Measurements from ENCODE around the gene KIF4B. TPM values are rescaled to one million over a fixed set of nuclear protein-coding genes. Genes with fewer than 3 reads are reported as not detected.
A peak's percentile ranks its signal among the peaks of the same experiment; 100 is the strongest.

The KIF4B gene
- total and polyA plus RNA-seq, 2 of the 13 experiments (the other 11 are each of a cell fraction or from before 2014, with no cell fraction given): 0.04 TPM; not detected in 1

DNA sequence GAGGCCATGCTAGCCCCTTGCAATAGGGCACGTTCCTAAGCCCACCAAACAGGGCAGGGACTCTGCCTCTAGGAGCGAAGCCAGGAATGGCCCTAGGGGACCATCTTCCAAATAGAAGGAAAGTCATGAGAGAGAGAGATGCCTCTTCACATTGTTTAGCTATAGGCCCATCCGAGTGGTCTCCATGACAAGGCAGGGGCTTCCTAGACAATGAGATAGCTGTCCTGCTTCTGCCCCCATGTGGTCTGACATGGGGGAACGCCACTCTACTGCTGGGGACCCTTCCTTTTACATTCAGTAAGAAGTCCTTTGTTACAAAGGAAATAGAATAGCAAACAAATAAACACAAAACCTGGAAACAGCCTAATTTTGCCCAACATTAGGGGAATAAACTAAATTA is 17.9 kb upstream of the KIF4B start:
- BruUV-seq (replicated peaks): no TSS peak
- H3K4me3 ChIP-seq (replicated peaks in 1 of 3; ENCODE audit: insufficient read depth in 1 of 3, low read depth in 2 of 3, low read length in 3 of 3): no peak overlapping the region
- peaks cover 12% of the 10 kb centered on the region; the same call in 1 of the 2 replicates for H3K4me1 ChIP-seq (ENCODE audit: insufficient read depth, low read length)
- POLR2A ChIA-PET: no interaction called here
- H3K9me3 ChIP-seq (ENCODE audit: low read length): no peaks in the 10 kb centered on the region
- no peaks in the 10 kb centered on the region for H3K79me2 ChIP-seq (ENCODE audit: insufficient read depth, low read length)
- peak overlapping the region; percentile 3; the same call in 1 of the 2 replicates for H3K4me2 ChIP-seq (ENCODE audit: low read depth, low read length)
- no peaks in the 10 kb centered on the region for H3K27me3 ChIP-seq (ENCODE audit: control insufficient read depth in 1 of 2, insufficient read depth in 2 of 2, low read length in 2 of 2)
- TF ChIP-seq STAG1 (CRISPR knock-in tag; IDR thresholded peaks at IDR 0.05): peak; percentile 43
- TF ChIP-seq FOXM1 (CRISPR knock-in tag; IDR thresholded peaks at IDR 0.05): no peak
- TF ChIP-seq, protein P1, sequence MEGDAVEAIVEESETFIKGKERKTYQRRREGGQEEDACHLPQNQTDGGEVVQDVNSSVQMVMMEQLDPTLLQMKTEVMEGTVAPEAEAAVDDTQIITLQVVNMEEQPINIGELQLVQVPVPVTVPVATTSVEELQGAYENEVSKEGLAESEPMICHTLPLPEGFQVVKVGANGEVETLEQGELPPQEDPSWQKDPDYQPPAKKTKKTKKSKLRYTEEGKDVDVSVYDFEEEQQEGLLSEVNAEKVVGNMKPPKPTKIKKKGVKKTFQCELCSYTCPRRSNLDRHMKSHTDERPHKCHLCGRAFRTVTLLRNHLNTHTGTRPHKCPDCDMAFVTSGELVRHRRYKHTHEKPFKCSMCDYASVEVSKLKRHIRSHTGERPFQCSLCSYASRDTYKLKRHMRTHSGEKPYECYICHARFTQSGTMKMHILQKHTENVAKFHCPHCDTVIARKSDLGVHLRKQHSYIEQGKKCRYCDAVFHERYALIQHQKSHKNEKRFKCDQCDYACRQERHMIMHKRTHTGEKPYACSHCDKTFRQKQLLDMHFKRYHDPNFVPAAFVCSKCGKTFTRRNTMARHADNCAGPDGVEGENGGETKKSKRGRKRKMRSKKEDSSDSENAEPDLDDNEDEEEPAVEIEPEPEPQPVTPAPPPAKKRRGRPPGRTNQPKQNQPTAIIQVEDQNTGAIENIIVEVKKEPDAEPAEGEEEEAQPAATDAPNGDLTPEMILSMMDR (CRISPR knock-in tag; IDR thresholded peaks at IDR 0.05): peak; percentile 58
- no peak for TF ChIP-seq ZNF430 (CRISPR knock-in tag; IDR thresholded peaks at IDR 0.05)
- WGBS (ENCODE audit: low lambda C conversion rate): 0% methylated on average over 2 of the region's 4 CpGs
- H3K9ac ChIP-seq (ENCODE audit: insufficient read depth, low read depth, low read length): no peak overlapping the region
- H4K20me1 ChIP-seq (ENCODE audit: insufficient read depth, low read length): no peaks in the 10 kb centered on the region
- CTCF ChIA-PET (ENCODE audit: low intra/inter-chr PET ratio, low total read pairs): no interaction called here
- DNase-seq (ENCODE audit: low spot score) (no peak), FAIRE-seq (no peak), ATAC-seq (peak; percentile 73)
- no peaks in the 10 kb centered on the region for H3K36me3 ChIP-seq (replicated peaks in 1 of 2; ENCODE audit: control insufficient read depth in 1 of 2, insufficient read depth in 2 of 2, low read length in 2 of 2)
- H2AFZ ChIP-seq (ENCODE audit: low read length): no peak overlapping the region
- no peak overlapping the region for H3K27ac ChIP-seq (ENCODE audit: extremely low read length, insufficient read depth, low read length)
- intact Hi-C loops (cut with micrococcal nuclease; ENCODE audit: unreplicated experiment) (no loop called here), in situ Hi-C loops (cut with HindIII; ENCODE audit: extremely low pct_ligation_motif_present, low pct_unique_long_range_greater_than_20kb) (no loop called here)

DNA sequence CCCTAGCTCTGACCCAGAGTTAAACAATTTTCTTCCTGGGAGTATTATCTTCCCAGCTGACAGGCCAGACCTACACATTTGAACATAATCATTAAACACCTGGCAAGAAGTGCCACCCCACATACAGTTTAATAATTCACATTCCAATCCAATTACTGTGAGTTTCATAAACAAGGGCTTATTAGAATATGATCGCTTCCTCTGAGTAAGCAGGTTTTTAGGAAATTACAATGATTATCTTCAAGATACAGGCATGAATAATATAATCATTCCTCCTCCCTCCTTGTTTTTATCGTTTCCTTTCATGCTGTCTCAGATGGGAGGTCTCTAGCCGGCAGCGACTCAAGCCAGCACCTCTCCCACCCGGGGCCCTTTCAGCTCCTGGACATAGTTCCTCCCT is 15.8 kb upstream of the KIF4B start:
- Histone ChIP-seq H3K4me1 (ENCODE audit: insufficient read depth, low read length) (peaks cover 12% of the 10 kb centered on the region; the same call in 1 of the 2 replicates), H3K27ac (ENCODE audit: extremely low read length, insufficient read depth, low read length) (no peak overlapping the region), H3K4me2 (ENCODE audit: low read depth, low read length) (no peak overlapping the region), H3K79me2 (ENCODE audit: insufficient read depth, low read length) (no peaks in the 10 kb centered on the region), H2AFZ (ENCODE audit: low read length) (no peak overlapping the region), H3K27me3 (ENCODE audit: control insufficient read depth in 1 of 2, insufficient read depth in 2 of 2, low read length in 2 of 2) (no peaks in the 10 kb centered on the region), H4K20me1 (ENCODE audit: insufficient read depth, low read length) (no peaks in the 10 kb centered on the region), H3K4me3 (replicated peaks in 1 of 3; ENCODE audit: insufficient read depth in 1 of 3, low read depth in 2 of 3, low read length in 3 of 3) (no peak overlapping the region), H3K9ac (ENCODE audit: insufficient read depth, low read depth, low read length) (no peak overlapping the region), H3K9me3 (ENCODE audit: low read length) (no peaks in the 10 kb centered on the region), H3K36me3 (replicated peaks in 1 of 2; ENCODE audit: control insufficient read depth in 1 of 2, insufficient read depth in 2 of 2, low read length in 2 of 2) (no peaks in the 10 kb centered on the region)
- CTCF ChIA-PET (ENCODE audit: low intra/inter-chr PET ratio, low total read pairs): no interaction called here
- in situ Hi-C loops (cut with HindIII; ENCODE audit: extremely low pct_ligation_motif_present, low pct_unique_long_range_greater_than_20kb) (no loop called here), intact Hi-C loops (cut with micrococcal nuclease; ENCODE audit: unreplicated experiment) (no loop called here)
- POLR2A ChIA-PET: no interaction called here
- DNase-seq (ENCODE audit: low spot score) (no peak), FAIRE-seq (no peak), ATAC-seq (no peak)
- 40% methylated on average over 5 of the region's 5 CpGs for WGBS (ENCODE audit: low lambda C conversion rate)
- no TSS peak for BruUV-seq (replicated peaks)
- TF ChIP-seq, protein P2, sequence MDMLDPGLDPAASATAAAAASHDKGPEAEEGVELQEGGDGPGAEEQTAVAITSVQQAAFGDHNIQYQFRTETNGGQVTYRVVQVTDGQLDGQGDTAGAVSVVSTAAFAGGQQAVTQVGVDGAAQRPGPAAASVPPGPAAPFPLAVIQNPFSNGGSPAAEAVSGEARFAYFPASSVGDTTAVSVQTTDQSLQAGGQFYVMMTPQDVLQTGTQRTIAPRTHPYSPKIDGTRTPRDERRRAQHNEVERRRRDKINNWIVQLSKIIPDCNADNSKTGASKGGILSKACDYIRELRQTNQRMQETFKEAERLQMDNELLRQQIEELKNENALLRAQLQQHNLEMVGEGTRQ (IDR thresholded peaks at IDR 0.05; ENCODE audit: low read depth, low read length): no peak
- TF ChIP-seq, protein P2 (CRISPR knock-in tag; IDR thresholded peaks at IDR 0.05; ENCODE audit: borderline replicate concordance): no peak
- TF ChIP-seq CHD4 (IDR thresholded peaks at IDR 0.05; ENCODE audit: borderline replicate concordance, low read length) (no peak), XRCC5 (optimal IDR thresholded peaks at IDR 0.05; ENCODE audit: low read length) (no peak), ATF1 (CRISPR knock-in tag; IDR thresholded peaks at IDR 0.05) (no peak), ZNF232 (CRISPR knock-in tag; IDR thresholded peaks at IDR 0.05; ENCODE audit: borderline replicate concordance) (no peak), ARID2 (CRISPR knock-in tag; IDR thresholded peaks at IDR 0.05; ENCODE audit: borderline replicate concordance) (no peak), REPIN1 (CRISPR knock-in tag; IDR thresholded peaks at IDR 0.05; ENCODE audit: borderline replicate concordance, low read depth) (no peak), EZH2 (conservative IDR thresholded peaks at IDR 0.05; ENCODE audit: low read depth, low read length) (no peak)
- TF ChIP-seq, protein P3, sequence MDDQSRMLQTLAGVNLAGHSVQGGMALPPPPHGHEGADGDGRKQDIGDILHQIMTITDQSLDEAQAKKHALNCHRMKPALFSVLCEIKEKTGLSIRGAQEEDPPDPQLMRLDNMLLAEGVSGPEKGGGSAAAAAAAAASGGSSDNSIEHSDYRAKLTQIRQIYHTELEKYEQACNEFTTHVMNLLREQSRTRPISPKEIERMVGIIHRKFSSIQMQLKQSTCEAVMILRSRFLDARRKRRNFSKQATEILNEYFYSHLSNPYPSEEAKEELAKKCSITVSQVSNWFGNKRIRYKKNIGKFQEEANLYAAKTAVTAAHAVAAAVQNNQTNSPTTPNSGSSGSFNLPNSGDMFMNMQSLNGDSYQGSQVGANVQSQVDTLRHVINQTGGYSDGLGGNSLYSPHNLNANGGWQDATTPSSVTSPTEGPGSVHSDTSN (CRISPR knock-in tag; IDR thresholded peaks at IDR 0.05; ENCODE audit: borderline replicate concordance): no peak

Measured in HepG2 (cell line).